HCT116 (cell line): ENCODE data around the gene ZDHHC21. TPM values are rescaled to one million over a fixed set of nuclear protein-coding genes. Genes with fewer than 3 reads are reported as not detected.

Experiments
- ATAC-seq: fragments of 200-7000 bp; cut with Tn5 transposase; 2 replicates; pipeline ENCODE4 v1.9.1; 2020; ENCODE audit warnings: mild to moderate bottlenecking, moderate library complexity
- BruUV-seq: library from RNA; stranded (reverse); fragments of 400-500 nt; replicated peaks from 2 replicates; lab custom pipeline; 2021; lab: Mats Ljungman, UMichigan
- CTCF ChIA-PET: fragments of 300-600 bp; sonication (Branson Sonifier 250); formaldehyde crosslinking; loops from one replicate; lab custom pipeline; 2021; ENCODE audit warnings: antibody characterized with exemption; lab: Charles Lee
- POLR2A ChIA-PET: fragments of 300-600, 350-600 bp; sonication (Branson Sonifier 250); formaldehyde crosslinking; loops from one replicate; lab custom pipeline; 2021; ENCODE audit warnings: antibody characterized with exemption; lab: Charles Lee
- RAD21 ChIA-PET, 2 experiments: fragments of 300-600 bp; sonication (Branson Sonifier 250); formaldehyde crosslinking; loops; one replicate each; lab custom pipeline; 2023; ENCODE audit warnings: low total read pairs in 2 of 2; ENCODE audit not compliant: uncharacterized antibody in 2 of 2, unreplicated experiment in 2 of 2, low non-redundant PET in 1 of 2; lab: Charles Lee
- DNase-seq: peaks from one replicate; pipeline ENCODE4 v3.0.0-alpha.2; 2010; ENCODE audit warnings: low read depth, low spot score
- H2AFZ ChIP-seq: fragments of 200-600 bp; shearing (Covaris generic), sonication (generic); 2 replicates; pipeline ENCODE4 v1.6.1; 2017; ENCODE audit warnings: low read depth, mixed run types, mixed read lengths, antibody characterized with exemption, low read length; ENCODE audit not compliant: poor library complexity, severe bottlenecking
- H3K27ac ChIP-seq: 2 replicates; pipeline ENCODE4 v1.5.1; 2012; ENCODE audit warnings: low read depth, low read length
- H3K27me3 ChIP-seq: fragments of 200-600 bp; sonication (generic); 2 replicates; pipeline ENCODE4 v1.6.1; 2016; ENCODE audit warnings: mixed run types, low read length, mixed read lengths; ENCODE audit not compliant: insufficient read depth
- H3K36me3 ChIP-seq, 2 experiments: fragments of 200-500 bp in 1 of 2; fragments of 200-600 bp in 1 of 2; sonication (Bioruptor generic) in 1 of 2; sonication (generic) in 1 of 2; 2 replicates each; pipeline versions ENCODE4 v1.5.1 to v1.6.1; 2014 to 2016; ENCODE audit warnings: low read length in 2 of 2, inconsistent platforms in 1 of 2, mixed read lengths in 1 of 2, mixed run types in 1 of 2; ENCODE audit not compliant: insufficient read depth in 2 of 2, control insufficient read depth in 1 of 2
- H3K4me1 ChIP-seq, 2 experiments: fragments of 200-600 bp in 1 of 2; sonication (generic) in 1 of 2; 2 replicates each; pipeline versions ENCODE4 v1.5.1 to v1.6.1; 2012 to 2017; ENCODE audit warnings: low read length in 2 of 2, inconsistent platforms in 1 of 2, mild to moderate bottlenecking in 1 of 2, mixed read lengths in 1 of 2, mixed run types in 1 of 2, moderate library complexity in 1 of 2; ENCODE audit not compliant: insufficient read depth in 2 of 2, control insufficient read depth in 1 of 2
- H3K4me2 ChIP-seq: fragments of 200-600 bp; sonication (generic); 2 replicates; pipeline ENCODE4 v1.6.1; 2017; ENCODE audit warnings: mixed run types, low read length, mixed read lengths
- H3K4me3 ChIP-seq, 2 experiments: fragments of 200-600 bp in 1 of 2; sonication (generic) in 1 of 2; replicated peaks in 1 of 2; 2 replicates each; pipeline ENCODE4 v1.5.1; 2011 to 2016; ENCODE audit warnings: low read length in 2 of 2, control low read depth in 1 of 2, low read depth in 1 of 2, mild to moderate bottlenecking in 1 of 2, mixed read lengths in 1 of 2, mixed run types in 1 of 2
- H3K79me2 ChIP-seq: fragments of 200-600 bp; sonication (generic); 2 replicates; pipeline ENCODE4 v1.6.1; 2017; ENCODE audit warnings: mild to moderate bottlenecking, mixed run types, low read length, moderate library complexity, mixed read lengths; ENCODE audit not compliant: insufficient read depth
- H3K9ac ChIP-seq: fragments of 200-600 bp; sonication (generic); 2 replicates; pipeline ENCODE4 v1.6.1; 2016; ENCODE audit warnings: low read length, mixed read lengths
- H3K9me2 ChIP-seq: fragments of 200-600 bp; sonication (generic), shearing (Covaris generic); 2 replicates; pipeline ENCODE4 v1.6.1; 2017; ENCODE audit warnings: mixed run types, mild to moderate bottlenecking, moderate library complexity; ENCODE audit not compliant: insufficient read depth
- H3K9me3 ChIP-seq, 2 experiments: fragments of 200-500 bp in 1 of 2; fragments of 200-600 bp in 1 of 2; sonication (Bioruptor generic) in 1 of 2; sonication (generic) in 1 of 2; 2 replicates each; pipeline ENCODE4 v1.6.1; 2014 to 2017; ENCODE audit warnings: low read length in 2 of 2, mixed read lengths in 2 of 2, inconsistent platforms in 1 of 2, low read depth in 1 of 2, mild to moderate bottlenecking in 1 of 2, mixed run types in 1 of 2, moderate library complexity in 1 of 2; ENCODE audit not compliant: control insufficient read depth in 1 of 2, insufficient read depth in 1 of 2
- H4K20me1 ChIP-seq: fragments of 200-600 bp; sonication (generic), shearing (Covaris generic); 2 replicates; pipeline ENCODE4 v1.6.1; 2017; ENCODE audit warnings: mixed run types, mild to moderate bottlenecking, moderate library complexity; ENCODE audit not compliant: insufficient read depth
- CEBPB ChIP-seq: IDR thresholded peaks from 2 replicates; pipeline ENCODE4 v1.6.1; 2012; ENCODE audit warnings: low read depth
- EGR1 ChIP-seq: IDR thresholded peaks from 2 replicates; pipeline ENCODE4 v1.6.1; 2012; ENCODE audit warnings: low read depth
- ELF1 ChIP-seq: IDR thresholded peaks from 2 replicates; pipeline ENCODE4 v1.6.1; 2012; ENCODE audit warnings: low read depth, borderline replicate concordance
- JUND ChIP-seq: IDR thresholded peaks from 2 replicates; pipeline ENCODE4 v1.6.1; 2012
- MAX ChIP-seq: IDR thresholded peaks from 2 replicates; pipeline ENCODE4 v1.6.1; 2012
- POLR2AphosphoS5 ChIP-seq: IDR thresholded peaks from 2 replicates; pipeline ENCODE4 v1.6.1; 2011; ENCODE audit warnings: mild to moderate bottlenecking, low read depth, low read length, moderate library complexity
- RAD21 ChIP-seq: IDR thresholded peaks from 2 replicates; pipeline ENCODE4 v1.6.1; 2012; ENCODE audit warnings: low read depth, mild to moderate bottlenecking
- SIN3A ChIP-seq: IDR thresholded peaks from 2 replicates; pipeline ENCODE4 v1.6.1; 2012; ENCODE audit warnings: low read depth
- SP1 ChIP-seq: IDR thresholded peaks from 2 replicates; pipeline ENCODE4 v1.6.1; 2012; ENCODE audit warnings: low read depth
- YY1 ChIP-seq: IDR thresholded peaks from 2 replicates; pipeline ENCODE4 v1.6.1; 2011; ENCODE audit warnings: low read length, low read depth, moderate library complexity, mild to moderate bottlenecking; ENCODE audit not compliant: insufficient replicate concordance; ENCODE audit errors: extremely low read depth
- intact Hi-C: fragments of 100-400 bp; cut with micrococcal nuclease; formaldehyde crosslinking; loops from 2 replicates; pipeline ENCODE4 v1.10.0; 2022
- total RNA-seq: library from RNA; stranded (reverse); gene quantifications from one replicate; pipeline ENCODE4 v1.2.1, GENCODE V29; 2021; ENCODE audit not compliant: unreplicated experiment
- TF ChIP-seq, protein P1 (sequence below), 3 experiments: fragments of 200-600 bp in 1 of 3; sonication (generic) in 1 of 3; IDR thresholded peaks in 2 of 3; conservative IDR thresholded peaks in 1 of 3; 2 replicates each; pipeline ENCODE4 v1.5.1; 2012 to 2017; ENCODE audit warnings: low read depth in 2 of 3, low read length in 2 of 3, antibody characterized with exemption in 1 of 3, borderline replicate concordance in 1 of 3, control low read depth in 1 of 3, mild to moderate bottlenecking in 1 of 3, mixed read lengths in 1 of 3, mixed run types in 1 of 3, moderate library complexity in 1 of 3; ENCODE audit not compliant: insufficient read depth in 1 of 3
- TF ChIP-seq, protein P2 (sequence below): IDR thresholded peaks from 2 replicates; pipeline ENCODE4 v1.6.1; 2012; ENCODE audit warnings: low read depth
- TF ChIP-seq, protein P3 (sequence below): IDR thresholded peaks from 2 replicates; pipeline ENCODE4 v1.6.1; 2011; ENCODE audit warnings: mild to moderate bottlenecking, low read length, moderate library complexity; ENCODE audit not compliant: insufficient replicate concordance; ENCODE audit errors: extremely low read depth

Gene ZDHHC21
- total RNA-seq, 1 experiment from 2014 or later, result 5.9 TPM

- H3K9me3 ChIP-seq, result no peaks in the 10 kb centered on the region
- no peaks in the 10 kb centered on the region for H3K79me2 ChIP-seq
- ATAC-seq (no peak), DNase-seq (no peak)
- H2AFZ ChIP-seq, result no peak overlapping the region
- no TSS peak for BruUV-seq
- no peak overlapping the region for H3K9ac ChIP-seq
- ChIA-PET CTCF (no interaction called here), POLR2A (no interaction called here), RAD21 (no interaction called here)
- H3K4me3 ChIP-seq, result no peak overlapping the region
- no peak overlapping the region for H3K27ac ChIP-seq
- H4K20me1 ChIP-seq, result no peaks in the 10 kb centered on the region
- no peaks in the 10 kb centered on the region for H3K36me3 ChIP-seq
- no peaks in the 10 kb centered on the region for H3K9me2 ChIP-seq
- peaks cover 14% of the 10 kb centered on the region for H3K27me3 ChIP-seq
- intact Hi-C loops, result no loop called here
- TF ChIP-seq YY1, result no peak
- H3K4me2 ChIP-seq, result no peak overlapping the region
- no peaks in the 10 kb centered on the region for H3K4me1 ChIP-seq
Observed at GRCh38 chr9:14704281-14704680, 11.0 kb upstream of the ZDHHC21 start.

GRCh38 chr9:14702200-14702720 lies 9.0 kb upstream of the ZDHHC21 start:
- Histone ChIP-seq H3K4me1 (no peaks in the 10 kb centered on the region), H3K9me2 (no peaks in the 10 kb centered on the region), H3K27me3 (peaks cover 14% of the 10 kb centered on the region), H4K20me1 (no peaks in the 10 kb centered on the region), H3K79me2 (no peaks in the 10 kb centered on the region), H3K27ac (no peak overlapping the region), H3K36me3 (no peaks in the 10 kb centered on the region), H3K4me3 (no peak overlapping the region), H3K9me3 (no peaks in the 10 kb centered on the region), H3K4me2 (no peak overlapping the region), H2AFZ (no peak overlapping the region), H3K9ac (no peak overlapping the region)
- no TSS peak for BruUV-seq
- intact Hi-C loops, result no loop called here
- ChIA-PET RAD21 (no interaction called here), POLR2A (no interaction called here), CTCF (no interaction called here)
- ATAC-seq (no peak), DNase-seq (no peak)
- TF ChIP-seq POLR2AphosphoS5 (no peak), ELF1 (no peak), SIN3A (no peak), CEBPB (no peak), RAD21 (no peak), EGR1 (no peak), MAX (no peak), SP1 (no peak), JUND (no peak)
- TF ChIP-seq, protein P1, sequence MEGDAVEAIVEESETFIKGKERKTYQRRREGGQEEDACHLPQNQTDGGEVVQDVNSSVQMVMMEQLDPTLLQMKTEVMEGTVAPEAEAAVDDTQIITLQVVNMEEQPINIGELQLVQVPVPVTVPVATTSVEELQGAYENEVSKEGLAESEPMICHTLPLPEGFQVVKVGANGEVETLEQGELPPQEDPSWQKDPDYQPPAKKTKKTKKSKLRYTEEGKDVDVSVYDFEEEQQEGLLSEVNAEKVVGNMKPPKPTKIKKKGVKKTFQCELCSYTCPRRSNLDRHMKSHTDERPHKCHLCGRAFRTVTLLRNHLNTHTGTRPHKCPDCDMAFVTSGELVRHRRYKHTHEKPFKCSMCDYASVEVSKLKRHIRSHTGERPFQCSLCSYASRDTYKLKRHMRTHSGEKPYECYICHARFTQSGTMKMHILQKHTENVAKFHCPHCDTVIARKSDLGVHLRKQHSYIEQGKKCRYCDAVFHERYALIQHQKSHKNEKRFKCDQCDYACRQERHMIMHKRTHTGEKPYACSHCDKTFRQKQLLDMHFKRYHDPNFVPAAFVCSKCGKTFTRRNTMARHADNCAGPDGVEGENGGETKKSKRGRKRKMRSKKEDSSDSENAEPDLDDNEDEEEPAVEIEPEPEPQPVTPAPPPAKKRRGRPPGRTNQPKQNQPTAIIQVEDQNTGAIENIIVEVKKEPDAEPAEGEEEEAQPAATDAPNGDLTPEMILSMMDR (IDR thresholded peaks at IDR 0.05 in 2 of 3, conservative IDR thresholded peaks at IDR 0.05 in 1 of 3; ENCODE audit: borderline replicate concordance in 1 of 3, insufficient read depth in 1 of 3, low read depth in 2 of 3, low read length in 2 of 3), result no peak
- TF ChIP-seq, protein P2, sequence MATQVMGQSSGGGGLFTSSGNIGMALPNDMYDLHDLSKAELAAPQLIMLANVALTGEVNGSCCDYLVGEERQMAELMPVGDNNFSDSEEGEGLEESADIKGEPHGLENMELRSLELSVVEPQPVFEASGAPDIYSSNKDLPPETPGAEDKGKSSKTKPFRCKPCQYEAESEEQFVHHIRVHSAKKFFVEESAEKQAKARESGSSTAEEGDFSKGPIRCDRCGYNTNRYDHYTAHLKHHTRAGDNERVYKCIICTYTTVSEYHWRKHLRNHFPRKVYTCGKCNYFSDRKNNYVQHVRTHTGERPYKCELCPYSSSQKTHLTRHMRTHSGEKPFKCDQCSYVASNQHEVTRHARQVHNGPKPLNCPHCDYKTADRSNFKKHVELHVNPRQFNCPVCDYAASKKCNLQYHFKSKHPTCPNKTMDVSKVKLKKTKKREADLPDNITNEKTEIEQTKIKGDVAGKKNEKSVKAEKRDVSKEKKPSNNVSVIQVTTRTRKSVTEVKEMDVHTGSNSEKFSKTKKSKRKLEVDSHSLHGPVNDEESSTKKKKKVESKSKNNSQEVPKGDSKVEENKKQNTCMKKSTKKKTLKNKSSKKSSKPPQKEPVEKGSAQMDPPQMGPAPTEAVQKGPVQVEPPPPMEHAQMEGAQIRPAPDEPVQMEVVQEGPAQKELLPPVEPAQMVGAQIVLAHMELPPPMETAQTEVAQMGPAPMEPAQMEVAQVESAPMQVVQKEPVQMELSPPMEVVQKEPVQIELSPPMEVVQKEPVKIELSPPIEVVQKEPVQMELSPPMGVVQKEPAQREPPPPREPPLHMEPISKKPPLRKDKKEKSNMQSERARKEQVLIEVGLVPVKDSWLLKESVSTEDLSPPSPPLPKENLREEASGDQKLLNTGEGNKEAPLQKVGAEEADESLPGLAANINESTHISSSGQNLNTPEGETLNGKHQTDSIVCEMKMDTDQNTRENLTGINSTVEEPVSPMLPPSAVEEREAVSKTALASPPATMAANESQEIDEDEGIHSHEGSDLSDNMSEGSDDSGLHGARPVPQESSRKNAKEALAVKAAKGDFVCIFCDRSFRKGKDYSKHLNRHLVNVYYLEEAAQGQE, result no peak
- TF ChIP-seq, protein P3, sequence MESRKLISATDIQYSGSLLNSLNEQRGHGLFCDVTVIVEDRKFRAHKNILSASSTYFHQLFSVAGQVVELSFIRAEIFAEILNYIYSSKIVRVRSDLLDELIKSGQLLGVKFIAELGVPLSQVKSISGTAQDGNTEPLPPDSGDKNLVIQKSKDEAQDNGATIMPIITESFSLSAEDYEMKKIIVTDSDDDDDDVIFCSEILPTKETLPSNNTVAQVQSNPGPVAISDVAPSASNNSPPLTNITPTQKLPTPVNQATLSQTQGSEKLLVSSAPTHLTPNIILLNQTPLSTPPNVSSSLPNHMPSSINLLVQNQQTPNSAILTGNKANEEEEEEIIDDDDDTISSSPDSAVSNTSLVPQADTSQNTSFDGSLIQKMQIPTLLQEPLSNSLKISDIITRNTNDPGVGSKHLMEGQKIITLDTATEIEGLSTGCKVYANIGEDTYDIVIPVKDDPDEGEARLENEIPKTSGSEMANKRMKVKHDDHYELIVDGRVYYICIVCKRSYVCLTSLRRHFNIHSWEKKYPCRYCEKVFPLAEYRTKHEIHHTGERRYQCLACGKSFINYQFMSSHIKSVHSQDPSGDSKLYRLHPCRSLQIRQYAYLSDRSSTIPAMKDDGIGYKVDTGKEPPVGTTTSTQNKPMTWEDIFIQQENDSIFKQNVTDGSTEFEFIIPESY, result no peak
